HL-60 (cell line): ENCODE results near the gene PDE4DIP.
"Not testable (repeated sequence)": the region's sequence is repeated elsewhere in the genome, so short reads cannot be mapped to it uniquely, and the experiment has no call there.

ENCODE experiments used
- CTCF ChIP-seq: IDR thresholded peaks from one replicate; pipeline ENCODE4 v1.5.1; 2011; ENCODE audit warnings: low read length, control low read depth, inconsistent platforms; ENCODE audit not compliant: insufficient read depth
- GABPA ChIP-seq: IDR thresholded peaks from 2 replicates; pipeline ENCODE4 v1.6.1; 2012; ENCODE audit warnings: low read depth
- POLR2AphosphoS5 ChIP-seq: IDR thresholded peaks from 2 replicates; pipeline ENCODE4 v1.6.1; 2012; ENCODE audit warnings: low read depth

- not testable (repeated sequence) for TF ChIP-seq CTCF, POLR2AphosphoS5, GABPA
Measured at GRCh38 chr1:149016626-149017025, 172.4 kb downstream of the PDE4DIP start.
